HEK293T (cell line): ENCODE results near the gene MYO19.

Experiments
- CTCF ChIA-PET: fragments of 350-600 bp; formaldehyde crosslinking; extraction: SDS; loops from one replicate; lab custom pipeline; 2021; ENCODE audit warnings: antibody characterized with exemption, inconsistent platforms; lab: Yijun Ruan, JAX
- POLR2A ChIA-PET: fragments of 350-600 bp; formaldehyde crosslinking; extraction: SDS; loops from one replicate; lab custom pipeline; 2020; ENCODE audit warnings: antibody characterized with exemption, inconsistent platforms; lab: Yijun Ruan, JAX
- DNase-seq: peaks from one replicate; pipeline ENCODE4 v3.0.0; 2012; ENCODE audit warnings: mixed read lengths; ENCODE audit errors: extremely low spot score
- ARNT ChIP-seq: fragments of 450-650 bp; IDR thresholded peaks from 2 replicates; pipeline ENCODE4 v1.6.1; 2017; ENCODE audit warnings: mild to moderate bottlenecking
- BHLHE40 ChIP-seq: fragments of 450-650 bp; IDR thresholded peaks from 2 replicates; pipeline ENCODE4 v1.6.1; 2016; ENCODE audit warnings: mild to moderate bottlenecking, moderate library complexity, borderline replicate concordance
- CTBP1 ChIP-seq: fragments of 450-650 bp; IDR thresholded peaks from 2 replicates; pipeline ENCODE4 v1.6.1; 2016; ENCODE audit warnings: borderline replicate concordance
- ELF4 ChIP-seq: fragments of 450-650 bp; IDR thresholded peaks from 2 replicates; pipeline ENCODE4 v1.6.1; 2017; ENCODE audit warnings: antibody characterized with exemption
- FOXA1 ChIP-seq: fragments of 450-650 bp; IDR thresholded peaks from 2 replicates; pipeline ENCODE4 v1.6.1; 2016; ENCODE audit warnings: mild to moderate bottlenecking
- FOXK2 ChIP-seq: fragments of 450-650 bp; IDR thresholded peaks from 2 replicates; pipeline ENCODE4 v1.6.1; 2016; ENCODE audit warnings: mild to moderate bottlenecking
- FOXM1 ChIP-seq: fragments of 450-650 bp; IDR thresholded peaks from 2 replicates; pipeline ENCODE4 v1.6.1; 2017; ENCODE audit warnings: mild to moderate bottlenecking, borderline replicate concordance
- HDGF ChIP-seq: fragments of 450-650 bp; IDR thresholded peaks from 2 replicates; pipeline ENCODE4 v1.6.1; 2017; ENCODE audit warnings: antibody characterized with exemption, borderline replicate concordance
- L3MBTL2 ChIP-seq: fragments of 450-650 bp; conservative IDR thresholded peaks from 2 replicates; pipeline ENCODE4 v1.6.1; 2016; ENCODE audit warnings: mild to moderate bottlenecking
- LEF1 ChIP-seq: fragments of 450-650 bp; IDR thresholded peaks from 2 replicates; pipeline ENCODE4 v1.6.1; 2017; ENCODE audit warnings: mild to moderate bottlenecking, borderline replicate concordance
- NFRKB ChIP-seq: fragments of 450-650 bp; IDR thresholded peaks from 2 replicates; pipeline ENCODE4 v1.6.1; 2016; ENCODE audit warnings: mild to moderate bottlenecking, moderate library complexity
- SP1 ChIP-seq: fragments of 450-650 bp; IDR thresholded peaks from 2 replicates; pipeline ENCODE4 v1.6.1; 2017
- SUZ12 ChIP-seq: fragments of 450-650 bp; IDR thresholded peaks from 2 replicates; pipeline ENCODE4 v1.6.1; 2016; ENCODE audit warnings: mild to moderate bottlenecking
- TARDBP ChIP-seq: fragments of 450-650 bp; IDR thresholded peaks from 2 replicates; pipeline ENCODE4 v1.6.1; 2016
- ZNF384 ChIP-seq: fragments of 450-650 bp; IDR thresholded peaks from 2 replicates; pipeline ENCODE4 v1.6.1; 2016
- TF ChIP-seq, protein P1 (sequence below): fragments of 450-650 bp; IDR thresholded peaks from 2 replicates; pipeline ENCODE4 v1.6.1; 2016

The MYO19 gene

DNA sequence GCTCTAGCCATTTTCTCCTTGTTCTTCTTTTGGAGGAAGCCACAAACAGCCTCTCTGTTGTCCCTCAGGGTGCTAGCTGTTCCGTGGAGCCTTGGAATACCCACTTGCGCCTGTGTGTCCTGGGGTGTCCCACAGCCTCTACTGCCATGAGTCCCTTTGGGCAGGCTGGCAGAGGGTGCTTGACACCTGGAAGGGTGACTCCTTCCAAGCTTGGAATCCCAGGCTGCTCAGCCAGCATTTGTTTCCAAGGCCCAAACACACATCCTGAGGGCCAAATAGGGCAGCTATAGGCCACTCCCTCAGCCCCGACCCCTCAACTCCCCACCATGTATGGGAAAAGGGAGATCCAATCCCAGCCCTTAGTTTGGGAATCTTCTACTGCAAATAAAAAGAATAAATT lies 33.3 kb downstream of the MYO19 start:
- CTCF ChIA-PET, result no interaction called here
- TF ChIP-seq, protein P1, sequence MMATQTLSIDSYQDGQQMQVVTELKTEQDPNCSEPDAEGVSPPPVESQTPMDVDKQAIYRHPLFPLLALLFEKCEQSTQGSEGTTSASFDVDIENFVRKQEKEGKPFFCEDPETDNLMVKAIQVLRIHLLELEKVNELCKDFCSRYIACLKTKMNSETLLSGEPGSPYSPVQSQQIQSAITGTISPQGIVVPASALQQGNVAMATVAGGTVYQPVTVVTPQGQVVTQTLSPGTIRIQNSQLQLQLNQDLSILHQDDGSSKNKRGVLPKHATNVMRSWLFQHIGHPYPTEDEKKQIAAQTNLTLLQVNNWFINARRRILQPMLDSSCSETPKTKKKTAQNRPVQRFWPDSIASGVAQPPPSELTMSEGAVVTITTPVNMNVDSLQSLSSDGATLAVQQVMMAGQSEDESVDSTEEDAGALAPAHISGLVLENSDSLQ, result no peak
- TF ChIP-seq ELF4 (no peak), L3MBTL2 (no peak), HDGF (no peak), FOXM1 (no peak), TARDBP (no peak), FOXA1 (no peak), FOXK2 (no peak), ZNF384 (no peak), ARNT (no peak), LEF1 (no peak), BHLHE40 (no peak), NFRKB (no peak), SP1 (no peak), SUZ12 (no peak), CTBP1 (no peak)
- POLR2A ChIA-PET, result interaction anchor here (1.4 kb wide), 1 partner anchor 12 kb away, joined by 4 read pairs; no protein-coding TSS in a partner anchor
- no peak for DNase-seq

DNA sequence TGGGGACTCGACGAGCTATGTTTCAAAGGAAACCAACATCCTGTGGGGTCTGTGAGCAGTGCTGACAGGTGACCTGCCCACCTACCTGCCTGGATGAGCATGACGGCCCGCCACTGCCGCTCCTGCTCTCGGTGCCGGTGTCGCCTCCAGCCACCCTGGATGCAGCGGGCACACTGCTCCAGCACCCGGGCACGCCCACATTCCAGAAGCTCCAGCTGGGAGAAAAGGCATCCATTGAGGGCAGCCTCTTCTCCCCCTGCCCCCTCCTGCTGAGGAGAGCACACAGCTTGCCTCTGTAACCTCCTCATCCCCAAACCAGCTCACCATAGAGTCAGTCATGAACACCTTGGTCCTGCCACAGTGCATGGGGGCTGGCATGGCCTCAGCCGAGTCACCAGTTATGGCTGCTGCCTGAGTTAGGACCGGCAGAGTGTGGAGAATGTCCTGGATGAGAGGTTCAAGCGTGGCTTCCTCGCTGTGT lies 33.9 kb downstream of the MYO19 start:
- TF ChIP-seq, protein P1, result no peak
- no peak for TF ChIP-seq TARDBP
- TF ChIP-seq L3MBTL2, result no peak
- TF ChIP-seq SUZ12, result no peak
- no peak for TF ChIP-seq ELF4
- TF ChIP-seq BHLHE40, result no peak
- no peak for TF ChIP-seq FOXA1
- no peak for TF ChIP-seq SP1
- no peak for TF ChIP-seq HDGF
- TF ChIP-seq CTBP1, result no peak
- TF ChIP-seq ARNT, result no peak
- ChIA-PET POLR2A (interaction anchor here (0.6 to 2.0 kb wide), 3 partner anchors 12 to 14 kb away, joined by 4 to 7 read pairs (median 4); partner anchors contain the start of gene ZNHIT3), CTCF (interaction anchor here (0.8 kb wide), 1 partner anchor 18 kb away, joined by 3 read pairs; no protein-coding TSS in a partner anchor)
- no peak for DNase-seq

DNA sequence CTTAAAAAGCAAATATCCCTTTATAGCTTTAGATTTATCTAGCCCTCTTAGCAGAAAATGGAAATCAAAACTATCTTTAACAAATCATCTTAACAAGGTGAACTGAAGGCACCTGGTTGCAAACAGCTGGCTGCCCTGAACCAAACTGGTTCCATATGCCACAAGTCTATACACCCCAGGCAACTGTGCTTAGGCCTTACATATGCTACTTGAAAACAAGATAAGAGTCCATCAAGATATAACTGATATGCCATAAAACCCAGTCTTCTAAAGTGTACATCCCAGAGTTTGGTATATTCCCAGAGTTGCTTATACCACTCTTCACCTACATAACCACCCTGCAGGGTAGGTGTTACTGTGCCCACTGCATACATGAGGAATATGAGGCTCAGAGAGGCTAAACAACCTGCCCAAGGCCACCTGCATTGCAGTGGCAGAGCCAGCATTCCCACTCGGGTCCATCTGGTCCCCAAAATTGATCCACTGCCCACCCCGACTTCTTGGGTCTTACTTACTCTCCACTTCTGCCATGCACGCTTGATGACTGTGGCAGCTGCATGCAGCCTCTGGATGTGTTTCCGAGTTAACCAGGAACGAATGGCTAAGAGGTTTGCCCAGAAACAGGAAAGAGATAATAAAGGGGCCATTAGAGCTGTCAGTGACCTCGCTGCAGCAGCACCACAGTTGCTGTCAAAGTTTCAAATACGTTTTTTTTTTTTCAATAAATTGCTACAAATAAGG lies 35.9 kb downstream of the MYO19 start:
- CTCF ChIA-PET, result no interaction called here

GRCh38 chr17:36498155-36498554 lies 36.5 kb downstream of the MYO19 start:
- no peak for TF ChIP-seq L3MBTL2
- no peak for TF ChIP-seq FOXK2
- TF ChIP-seq LEF1, result no peak
- no peak for TF ChIP-seq SP1
- no peak for TF ChIP-seq FOXA1
- TF ChIP-seq NFRKB, result no peak
- TF ChIP-seq FOXM1, result no peak
- no peak for TF ChIP-seq ZNF384
- TF ChIP-seq ELF4, result no peak
- no peak for TF ChIP-seq TARDBP
- TF ChIP-seq HDGF, result no peak
- TF ChIP-seq CTBP1, result no peak
- ChIA-PET CTCF (interaction anchor here (0.6 kb wide), 1 partner anchor 957 kb away, joined by 3 read pairs; no protein-coding TSS in a partner anchor), POLR2A (interaction anchor here (1.0 to 1.9 kb wide), 2 partner anchors 12 to 37 kb away, joined by 4 to 7 read pairs; partner anchors contain the start of genes MYO19 and PIGW)
- DNase-seq, result no peak

More for the DNA sequence above, 35.9 kb downstream of the MYO19 start:
- TF ChIP-seq ZNF384 (no peak), L3MBTL2 (no peak), CTBP1 (no peak), LEF1 (no peak), ELF4 (no peak), BHLHE40 (no peak), ARNT (no peak), FOXK2 (no peak), FOXM1 (no peak), SP1 (no peak), SUZ12 (no peak), FOXA1 (no peak), NFRKB (no peak), HDGF (no peak), TARDBP (no peak)
- TF ChIP-seq, protein P1, result no peak
- no peak for DNase-seq
- POLR2A ChIA-PET, result interaction anchor here (1.0 to 2.0 kb wide), 3 partner anchors 12 to 36 kb away, joined by 4 to 7 read pairs (median 7); partner anchors contain the start of genes MYO19, PIGW and ZNHIT3
